WTC11 (cell line): ENCODE measurements around the gene AKAP1. TPM values are rescaled to one million over a fixed set of nuclear protein-coding genes. Genes with fewer than 3 reads are reported as not detected.

Experiments used
- ATAC-seq: fragments of 200-7000 bp; cut with Tn5 transposase; 2 replicates; pipeline ENCODE4 v1.10.0; 2021; ENCODE audit warnings: mild to moderate bottlenecking, moderate library complexity
- CTCF ChIA-PET: fragments of 300-600 bp; sonication (Branson Sonifier 250); formaldehyde crosslinking; loops from one replicate; lab custom pipeline; 2021; ENCODE audit warnings: antibody characterized with exemption; lab: Charles Lee
- POLR2A ChIA-PET: fragments of 350-600 bp; sonication (Branson Sonifier 250); formaldehyde crosslinking; loops from one replicate; lab custom pipeline; 2021; ENCODE audit warnings: antibody characterized with exemption; lab: Charles Lee
- DNase-seq: peaks from one replicate; pipeline ENCODE4 v3.0.0; 2021; ENCODE audit warnings: low spot score
- H3K27ac Mint-ChIP-seq: 2 replicates; pipeline ENCODE4 v1.8.0; 2021; ENCODE audit warnings: mixed read lengths
- H3K27me3 Mint-ChIP-seq: 2 replicates; pipeline ENCODE4 v1.8.0; 2021; ENCODE audit warnings: low read depth, mild to moderate bottlenecking, moderate library complexity, mixed read lengths
- H3K36me3 Mint-ChIP-seq: 2 replicates; pipeline ENCODE4 v1.8.0; 2021; ENCODE audit warnings: mixed read lengths
- H3K4me1 Mint-ChIP-seq: 2 replicates; pipeline ENCODE4 v1.8.0; 2022; ENCODE audit warnings: mixed read lengths
- H3K4me3 Mint-ChIP-seq: 2 replicates; pipeline ENCODE4 v1.8.0; 2021; ENCODE audit warnings: mild to moderate bottlenecking, moderate library complexity, mixed read lengths
- H3K9me3 Mint-ChIP-seq: 2 replicates; pipeline ENCODE4 v1.8.0; 2021; ENCODE audit warnings: mixed read lengths
- ATF6 ChIP-seq: sonication (generic); formaldehyde crosslinking; IDR thresholded peaks from 2 replicates; pipeline ENCODE4 v1.8.1; 2023; ENCODE audit warnings: mild to moderate bottlenecking, missing genetic modification reagents
- CTCF ChIP-seq: fragments of 200-600 bp; IDR thresholded peaks from 2 replicates; pipeline ENCODE4 v1.8.0; 2022; ENCODE audit warnings: antibody characterized with exemption
- E2F4 ChIP-seq: sonication (generic); formaldehyde crosslinking; IDR thresholded peaks from 2 replicates; pipeline ENCODE4 v1.8.1; 2022; ENCODE audit warnings: low read depth, mild to moderate bottlenecking, moderate library complexity, missing genetic modification reagents, borderline replicate concordance
- FOXP4 ChIP-seq: sonication (generic); formaldehyde crosslinking; IDR thresholded peaks from 2 replicates; pipeline ENCODE4 v1.8.0; 2022; ENCODE audit warnings: mild to moderate bottlenecking, missing genetic modification reagents
- JAZF1 ChIP-seq: fragments of 250-450 bp; sonication (Bioruptor Pico); IDR thresholded peaks from 2 replicates; pipeline ENCODE4 v1.9.0; 2021; ENCODE audit warnings: moderate library complexity, mild to moderate bottlenecking, inconsistent platforms
- JUN ChIP-seq: sonication (generic); formaldehyde crosslinking; IDR thresholded peaks from 2 replicates; pipeline ENCODE4 v1.8.0; 2023; ENCODE audit warnings: mild to moderate bottlenecking, missing genetic modification reagents
- MXD4 ChIP-seq: fragments of 250-450 bp; sonication (Bioruptor Pico); IDR thresholded peaks from 2 replicates; pipeline ENCODE4 v1.8.0; 2021; ENCODE audit warnings: mild to moderate bottlenecking, moderate library complexity, borderline replicate concordance
- MYBL2 ChIP-seq: sonication (generic); formaldehyde crosslinking; IDR thresholded peaks from 2 replicates; pipeline ENCODE4 v1.8.1; 2023; ENCODE audit warnings: mild to moderate bottlenecking, moderate library complexity, missing genetic modification reagents
- NR2C2 ChIP-seq: sonication (generic); formaldehyde crosslinking; IDR thresholded peaks from 2 replicates; pipeline ENCODE4 v1.8.0; 2022; ENCODE audit warnings: mild to moderate bottlenecking, missing genetic modification reagents
- NR3C1 ChIP-seq: sonication (generic); formaldehyde crosslinking; conservative IDR thresholded peaks from 2 replicates; pipeline ENCODE4 v1.8.1; 2023; ENCODE audit warnings: low read depth, mild to moderate bottlenecking, missing genetic modification reagents
- OVOL2 ChIP-seq: fragments of 250-450 bp; sonication (Bioruptor Pico); IDR thresholded peaks from 2 replicates; pipeline ENCODE4 v1.9.0; 2021; ENCODE audit warnings: mild to moderate bottlenecking, borderline replicate concordance
- PREB ChIP-seq: sonication (generic); formaldehyde crosslinking; IDR thresholded peaks from 2 replicates; pipeline ENCODE4 v1.8.1; 2022; ENCODE audit warnings: mild to moderate bottlenecking, missing genetic modification reagents, moderate library complexity, borderline replicate concordance
- SMAD3 ChIP-seq: sonication (generic); formaldehyde crosslinking; IDR thresholded peaks from 2 replicates; pipeline ENCODE4 v1.8.0; 2022; ENCODE audit warnings: missing genetic modification reagents, mild to moderate bottlenecking, borderline replicate concordance
- ZNF121 ChIP-seq: sonication (generic); formaldehyde crosslinking; IDR thresholded peaks from 2 replicates; pipeline ENCODE4 v1.8.0; 2023; ENCODE audit warnings: missing genetic modification reagents
- total RNA-seq: library from RNA; stranded (reverse); gene quantifications from 3 replicates; pipeline ENCODE4 v1.2.3, GENCODE V29; 2021
- TF ChIP-seq, protein P1 (sequence below): sonication (generic); formaldehyde crosslinking; IDR thresholded peaks from 2 replicates; pipeline ENCODE4 v1.8.1; 2022; ENCODE audit warnings: mild to moderate bottlenecking, moderate library complexity, missing genetic modification reagents
- TF ChIP-seq, protein P2 (sequence below): sonication (generic); formaldehyde crosslinking; IDR thresholded peaks from 2 replicates; pipeline ENCODE4 v1.8.1; 2023; ENCODE audit warnings: mild to moderate bottlenecking, missing genetic modification reagents, moderate library complexity
- TF ChIP-seq, protein P3 (sequence below): fragments of 250-450 bp; sonication (Bioruptor Pico); IDR thresholded peaks from 2 replicates; pipeline ENCODE4 v1.9.0; 2021; ENCODE audit warnings: moderate library complexity, mild to moderate bottlenecking, inconsistent platforms, borderline replicate concordance
- TF ChIP-seq, protein P4 (sequence below): sonication (generic); formaldehyde crosslinking; IDR thresholded peaks from 2 replicates; pipeline ENCODE4 v1.8.1; 2023; ENCODE audit warnings: mild to moderate bottlenecking, missing genetic modification reagents, borderline replicate concordance
- TF ChIP-seq, protein P5 (sequence below): sonication (generic); formaldehyde crosslinking; IDR thresholded peaks from 2 replicates; pipeline ENCODE4 v1.8.0; 2022; ENCODE audit warnings: mild to moderate bottlenecking, missing genetic modification reagents

The AKAP1 gene
- total RNA-seq, 1 experiment from 2014 or later: 74.5 TPM

DNA sequence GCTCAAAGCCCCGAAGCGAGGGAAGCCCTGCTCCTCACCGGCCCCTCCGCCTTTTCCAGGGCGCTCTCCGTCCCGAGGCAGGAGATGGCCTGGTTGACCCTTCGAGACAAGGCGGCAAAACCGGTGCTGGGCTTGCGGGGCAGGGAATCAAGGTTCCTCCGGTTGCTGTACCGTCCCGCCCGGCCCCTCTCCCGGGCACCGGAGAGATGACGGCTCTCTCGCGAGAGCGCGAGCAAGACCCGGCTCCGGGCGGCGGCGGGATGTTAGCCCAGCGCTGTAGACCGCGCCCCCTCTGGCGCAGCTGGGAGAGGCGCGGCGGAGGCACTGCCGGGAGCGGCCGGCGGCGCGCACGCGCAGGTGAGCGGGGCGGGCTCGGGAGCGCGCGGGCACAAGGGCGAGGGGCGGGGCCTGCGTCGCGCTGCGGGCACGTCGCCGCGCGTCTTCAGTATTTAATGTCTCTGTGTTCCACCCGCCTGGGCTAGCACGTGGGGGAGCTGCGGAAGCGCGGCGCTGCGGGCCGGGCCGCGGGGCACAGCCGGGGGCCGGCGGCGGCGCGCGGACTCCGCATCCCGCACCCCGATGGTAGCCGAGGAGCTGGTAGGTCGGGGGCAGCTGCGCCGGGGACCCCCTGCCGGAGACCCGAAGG, at the start of gene AKAP1 (continued):
- TF ChIP-seq E2F4 (CRISPR knock-in tag) (no peak), JUN (CRISPR knock-in tag) (0 out of 2 replicates have a peak, but pooled peaks have one; percentile 11), FOXP4 (CRISPR knock-in tag) (peak; percentile 79; the same call in 1 of the 2 replicates), NR2C2 (CRISPR knock-in tag) (no peak), PREB (no peak), OVOL2 (CRISPR knock-in tag) (no peak), NR3C1 (CRISPR knock-in tag) (no peak), SMAD3 (CRISPR knock-in tag) (0 out of 2 replicates have a peak, but pooled peaks have one; percentile 73)
- TF ChIP-seq, protein P1, sequence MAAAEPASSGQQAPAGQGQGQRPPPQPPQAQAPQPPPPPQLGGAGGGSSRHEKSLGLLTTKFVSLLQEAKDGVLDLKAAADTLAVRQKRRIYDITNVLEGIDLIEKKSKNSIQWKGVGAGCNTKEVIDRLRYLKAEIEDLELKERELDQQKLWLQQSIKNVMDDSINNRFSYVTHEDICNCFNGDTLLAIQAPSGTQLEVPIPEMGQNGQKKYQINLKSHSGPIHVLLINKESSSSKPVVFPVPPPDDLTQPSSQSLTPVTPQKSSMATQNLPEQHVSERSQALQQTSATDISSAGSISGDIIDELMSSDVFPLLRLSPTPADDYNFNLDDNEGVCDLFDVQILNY (CRISPR knock-in tag): peak; percentile 94
- TF ChIP-seq, protein P2, sequence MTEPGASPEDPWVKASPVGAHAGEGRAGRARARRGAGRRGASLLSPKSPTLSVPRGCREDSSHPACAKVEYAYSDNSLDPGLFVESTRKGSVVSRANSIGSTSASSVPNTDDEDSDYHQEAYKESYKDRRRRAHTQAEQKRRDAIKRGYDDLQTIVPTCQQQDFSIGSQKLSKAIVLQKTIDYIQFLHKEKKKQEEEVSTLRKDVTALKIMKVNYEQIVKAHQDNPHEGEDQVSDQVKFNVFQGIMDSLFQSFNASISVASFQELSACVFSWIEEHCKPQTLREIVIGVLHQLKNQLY (CRISPR knock-in tag): no peak
- TF ChIP-seq, all 79 proteins: peak for 21

DNA sequence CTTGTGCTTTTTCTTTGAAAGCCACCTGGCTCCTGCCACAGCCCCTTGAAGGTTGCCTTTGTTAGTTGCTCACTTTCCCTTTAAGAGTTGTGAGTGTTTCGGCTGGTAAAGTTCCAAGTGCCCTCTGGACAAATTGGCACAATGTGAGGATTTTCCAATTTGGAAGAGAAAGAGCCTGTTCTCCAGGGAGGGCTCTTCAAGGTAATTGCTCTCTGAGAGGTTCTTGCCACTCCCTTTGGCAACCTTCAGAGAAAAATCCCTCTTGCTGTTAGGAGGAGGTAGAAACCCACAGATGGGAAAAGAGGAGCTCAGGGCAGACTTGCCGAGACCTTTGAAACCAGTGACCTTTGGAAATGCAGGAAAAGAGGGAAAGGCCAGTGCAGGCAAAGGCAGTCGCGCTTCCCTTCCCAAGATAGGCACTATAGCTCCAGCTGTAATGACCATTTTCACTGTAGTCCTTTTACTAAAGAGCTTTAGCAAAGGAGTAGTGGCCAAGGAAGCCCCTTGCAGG, 49.0 kb upstream of the AKAP1 start:
- Mint-ChIP-seq H3K27me3 (peaks cover 3% of the 10 kb centered on the region), H3K4me1 (peaks cover 40% of the 10 kb centered on the region), H3K9me3 (no peaks in the 10 kb centered on the region; the same call in 1 of the 2 replicates), H3K27ac (no peak overlapping the region), H3K36me3 (no peaks in the 10 kb centered on the region), H3K4me3 (no peak overlapping the region)
- ChIA-PET POLR2A (no interaction called here), CTCF (interaction anchor here (0.7 kb wide), 1 partner anchor 48 kb away, joined by 3 read pairs; no protein-coding TSS in a partner anchor)
- DNase-seq: no peak
- ATAC-seq: no peak
- TF ChIP-seq MXD4 (CRISPR knock-in tag): no peak
- no peak for TF ChIP-seq ZNF121 (CRISPR knock-in tag)
- TF ChIP-seq, protein P3, sequence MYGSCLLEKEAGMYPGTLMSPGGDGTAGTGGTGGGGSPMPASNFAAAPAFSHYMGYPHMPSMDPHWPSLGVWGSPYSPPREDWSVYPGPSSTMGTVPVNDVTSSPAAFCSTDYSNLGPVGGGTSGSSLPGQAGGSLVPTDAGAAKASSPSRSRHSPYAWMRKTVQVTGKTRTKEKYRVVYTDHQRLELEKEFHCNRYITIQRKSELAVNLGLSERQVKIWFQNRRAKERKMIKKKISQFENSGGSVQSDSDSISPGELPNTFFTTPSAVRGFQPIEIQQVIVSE (CRISPR knock-in tag): no peak
- no peak for TF ChIP-seq ATF6 (CRISPR knock-in tag)
- TF ChIP-seq, protein P4, sequence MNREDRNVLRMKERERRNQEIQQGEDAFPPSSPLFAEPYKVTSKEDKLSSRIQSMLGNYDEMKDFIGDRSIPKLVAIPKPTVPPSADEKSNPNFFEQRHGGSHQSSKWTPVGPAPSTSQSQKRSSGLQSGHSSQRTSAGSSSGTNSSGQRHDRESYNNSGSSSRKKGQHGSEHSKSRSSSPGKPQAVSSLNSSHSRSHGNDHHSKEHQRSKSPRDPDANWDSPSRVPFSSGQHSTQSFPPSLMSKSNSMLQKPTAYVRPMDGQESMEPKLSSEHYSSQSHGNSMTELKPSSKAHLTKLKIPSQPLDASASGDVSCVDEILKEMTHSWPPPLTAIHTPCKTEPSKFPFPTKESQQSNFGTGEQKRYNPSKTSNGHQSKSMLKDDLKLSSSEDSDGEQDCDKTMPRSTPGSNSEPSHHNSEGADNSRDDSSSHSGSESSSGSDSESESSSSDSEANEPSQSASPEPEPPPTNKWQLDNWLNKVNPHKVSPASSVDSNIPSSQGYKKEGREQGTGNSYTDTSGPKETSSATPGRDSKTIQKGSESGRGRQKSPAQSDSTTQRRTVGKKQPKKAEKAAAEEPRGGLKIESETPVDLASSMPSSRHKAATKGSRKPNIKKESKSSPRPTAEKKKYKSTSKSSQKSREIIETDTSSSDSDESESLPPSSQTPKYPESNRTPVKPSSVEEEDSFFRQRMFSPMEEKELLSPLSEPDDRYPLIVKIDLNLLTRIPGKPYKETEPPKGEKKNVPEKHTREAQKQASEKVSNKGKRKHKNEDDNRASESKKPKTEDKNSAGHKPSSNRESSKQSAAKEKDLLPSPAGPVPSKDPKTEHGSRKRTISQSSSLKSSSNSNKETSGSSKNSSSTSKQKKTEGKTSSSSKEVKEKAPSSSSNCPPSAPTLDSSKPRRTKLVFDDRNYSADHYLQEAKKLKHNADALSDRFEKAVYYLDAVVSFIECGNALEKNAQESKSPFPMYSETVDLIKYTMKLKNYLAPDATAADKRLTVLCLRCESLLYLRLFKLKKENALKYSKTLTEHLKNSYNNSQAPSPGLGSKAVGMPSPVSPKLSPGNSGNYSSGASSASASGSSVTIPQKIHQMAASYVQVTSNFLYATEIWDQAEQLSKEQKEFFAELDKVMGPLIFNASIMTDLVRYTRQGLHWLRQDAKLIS (CRISPR knock-in tag): no peak
- TF ChIP-seq, protein P5, sequence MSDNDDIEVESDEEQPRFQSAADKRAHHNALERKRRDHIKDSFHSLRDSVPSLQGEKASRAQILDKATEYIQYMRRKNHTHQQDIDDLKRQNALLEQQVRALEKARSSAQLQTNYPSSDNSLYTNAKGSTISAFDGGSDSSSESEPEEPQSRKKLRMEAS: no peak
- TF ChIP-seq CTCF: no peak
- TF ChIP-seq MYBL2 (CRISPR knock-in tag): no peak
- no peak for TF ChIP-seq JAZF1 (CRISPR knock-in tag)
